Karpas-422 (cell line): ENCODE measurements around the gene NTN1. TPM values are rescaled to one million over a fixed set of nuclear protein-coding genes. Genes with fewer than 3 reads are reported as not detected.

Experiments used
- DNase-seq: peaks from one replicate; pipeline ENCODE4 v3.0.0-alpha.2; 2015
- H2AFZ ChIP-seq: fragments of 200-600 bp; sonication (generic); 2 replicates; pipeline ENCODE4 v1.6.1; 2014; ENCODE audit warnings: antibody characterized with exemption, low read length, mixed read lengths
- H3K27ac ChIP-seq: fragments of 200-600 bp; sonication (generic); 2 replicates; pipeline ENCODE4 v1.5.1; 2014; ENCODE audit warnings: mild to moderate bottlenecking, low read length, moderate library complexity
- H3K27me3 ChIP-seq: fragments of 200-600 bp; sonication (generic); 2 replicates; pipeline ENCODE4 v1.6.1; 2014; ENCODE audit warnings: low read length, mixed read lengths
- H3K36me3 ChIP-seq: fragments of 200-600 bp; sonication (generic); 2 replicates; pipeline ENCODE4 v1.6.1; 2014; ENCODE audit warnings: low read length, mixed read lengths; ENCODE audit not compliant: insufficient read depth
- H3K4me1 ChIP-seq: fragments of 200-600 bp; sonication (generic); 2 replicates; pipeline ENCODE4 v1.6.1; 2014; ENCODE audit warnings: mild to moderate bottlenecking, low read length, mixed read lengths
- H3K4me2 ChIP-seq: fragments of 200-600 bp; sonication (generic); 2 replicates; pipeline ENCODE4 v1.6.1; 2014; ENCODE audit warnings: low read length, low read depth, mild to moderate bottlenecking; ENCODE audit not compliant: poor library complexity, severe bottlenecking
- H3K4me3 ChIP-seq: fragments of 200-600 bp; sonication (generic); 2 replicates; pipeline ENCODE4 v1.5.1; 2014; ENCODE audit warnings: mild to moderate bottlenecking, antibody characterized with exemption, low read length, mixed read lengths
- H3K79me2 ChIP-seq: fragments of 200-600 bp; sonication (generic); 2 replicates; pipeline ENCODE4 v1.6.1; 2014; ENCODE audit warnings: mild to moderate bottlenecking, low read length, mixed read lengths
- H3K9ac ChIP-seq: fragments of 200-600 bp; sonication (generic); 2 replicates; pipeline ENCODE4 v1.6.0; 2014; ENCODE audit warnings: low read length
- H3K9me2 ChIP-seq: fragments of 200-600 bp; sonication (generic), shearing (Covaris generic); replicated peaks from 2 replicates; pipeline ENCODE4 v1.6.0; 2014; ENCODE audit warnings: mild to moderate bottlenecking, low read length, moderate library complexity; ENCODE audit not compliant: insufficient read depth
- H3K9me3 ChIP-seq: fragments of 300-700, 200-600 bp; sonication (generic); 2 replicates; pipeline ENCODE4 v1.6.1; 2014; ENCODE audit warnings: low read length, mixed read lengths
- H4K20me1 ChIP-seq: fragments of 200-600 bp; sonication (generic); 2 replicates; pipeline ENCODE4 v1.6.1; 2014; ENCODE audit warnings: mild to moderate bottlenecking, antibody characterized with exemption, low read length, low read depth; ENCODE audit not compliant: insufficient read depth
- total RNA-seq: library from RNA; depleted of rRNA; stranded (reverse); fragments of >200 nt; shearing (Covaris generic); gene quantifications from 2 replicates; pipeline ENCODE4 v1.2.3, GENCODE V29; 2014; ENCODE audit warnings: low replicate concordance

The NTN1 gene
- total RNA-seq, 1 experiment from 2014 or later, result not detected

DNA sequence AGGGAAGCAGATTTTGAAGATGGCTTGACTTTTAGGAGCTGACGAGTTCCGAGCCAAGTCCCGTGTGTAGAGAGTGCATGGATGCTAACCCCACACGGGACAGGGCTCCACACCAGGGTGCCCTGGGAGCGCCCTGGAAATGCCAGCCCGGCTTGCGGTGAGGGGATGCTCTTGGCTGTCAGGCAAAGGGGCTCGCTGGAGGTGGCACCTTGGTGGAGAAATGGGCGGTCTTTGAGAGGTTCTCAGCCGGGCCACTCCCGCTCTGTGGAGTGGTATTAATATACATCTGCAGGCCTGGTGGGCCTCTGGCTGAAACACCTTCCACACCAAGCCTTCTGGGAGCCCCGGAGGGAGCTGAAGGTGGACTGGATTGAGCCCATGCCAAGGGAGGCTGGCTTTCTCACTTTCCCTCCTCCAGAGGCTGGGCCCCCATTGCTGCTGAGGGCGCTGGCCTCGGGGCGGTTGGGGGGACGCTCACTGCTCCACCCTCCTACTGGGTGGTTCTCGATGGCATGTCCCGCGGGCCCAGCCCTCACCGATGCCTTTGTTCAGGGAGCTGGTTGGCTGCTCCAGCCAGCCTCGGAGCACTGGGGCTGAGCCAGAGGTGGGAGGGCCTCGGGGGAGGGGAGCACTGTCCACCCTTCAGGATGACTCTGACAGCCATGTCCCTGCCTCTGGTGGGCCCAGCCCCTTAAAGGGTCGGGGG, 210.3 kb downstream of the NTN1 start:
- Histone ChIP-seq H3K9me3 (no peaks in the 10 kb centered on the region), H4K20me1 (peaks cover 5% of the 10 kb centered on the region; the same call in 1 of the 2 replicates), H3K4me1 (no peaks in the 10 kb centered on the region), H3K9me2 (no peaks in the 10 kb centered on the region), H3K27me3 (no peaks in the 10 kb centered on the region), H3K4me2 (no peak overlapping the region), H2AFZ (no peak overlapping the region), H3K79me2 (no peaks in the 10 kb centered on the region), H3K27ac (no peak overlapping the region), H3K4me3 (no peak overlapping the region), H3K9ac (no peak overlapping the region), H3K36me3 (no peaks in the 10 kb centered on the region)
- DNase-seq, result no peak

GRCh38 chr17:9232155-9232475, 210.8 kb downstream of the NTN1 start:
- DNase-seq, result no peak
- no peak overlapping the region for H2AFZ ChIP-seq
- H3K9me3 ChIP-seq, result no peaks in the 10 kb centered on the region
- no peak overlapping the region for H3K27ac ChIP-seq
- no peaks in the 10 kb centered on the region for H3K36me3 ChIP-seq
- H3K79me2 ChIP-seq, result no peaks in the 10 kb centered on the region
- peaks cover 5% of the 10 kb centered on the region; the same call in 1 of the 2 replicates for H4K20me1 ChIP-seq
- no peaks in the 10 kb centered on the region for H3K4me1 ChIP-seq
- no peak overlapping the region for H3K4me3 ChIP-seq
- H3K27me3 ChIP-seq, result no peaks in the 10 kb centered on the region
- H3K9ac ChIP-seq, result no peak overlapping the region
- H3K4me2 ChIP-seq, result no peak overlapping the region
- H3K9me2 ChIP-seq, result no peaks in the 10 kb centered on the region

- no peaks in the 10 kb centered on the region for H3K27me3 ChIP-seq
- no peaks in the 10 kb centered on the region for H3K79me2 ChIP-seq
- H3K4me1 ChIP-seq, result no peaks in the 10 kb centered on the region
- no peaks in the 10 kb centered on the region for H3K9me3 ChIP-seq
- H3K4me2 ChIP-seq, result no peak overlapping the region
- no peak overlapping the region for H2AFZ ChIP-seq
- no peaks in the 10 kb centered on the region for H3K36me3 ChIP-seq
- no peaks in the 10 kb centered on the region for H3K9me2 ChIP-seq
- peaks cover 5% of the 10 kb centered on the region; the same call in 1 of the 2 replicates for H4K20me1 ChIP-seq
- no peak overlapping the region for H3K4me3 ChIP-seq
- no peak for DNase-seq
- no peak overlapping the region for H3K27ac ChIP-seq
- no peak overlapping the region for H3K9ac ChIP-seq
Measured at GRCh38 chr17:9232591-9233270, 211.4 kb downstream of the NTN1 start.

DNA sequence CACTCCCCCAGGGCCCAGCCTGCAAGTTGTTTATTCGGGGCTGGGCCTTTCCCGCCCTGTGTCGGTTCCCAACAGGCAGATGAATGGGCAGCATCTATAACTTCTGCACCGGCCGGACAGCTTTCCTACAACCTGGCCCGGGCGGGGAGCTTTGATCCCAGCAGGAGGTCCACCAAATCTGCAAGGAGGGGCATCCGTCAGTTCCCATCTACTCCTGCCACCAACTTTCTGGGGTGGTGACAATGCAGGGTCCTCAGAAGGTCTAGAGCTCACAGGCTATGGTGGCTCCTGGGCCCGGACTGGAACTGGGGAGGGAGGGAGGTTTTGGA, 211.9 kb downstream of the NTN1 start:
- Histone ChIP-seq H3K9me3 (no peaks in the 10 kb centered on the region), H4K20me1 (peaks cover 5% of the 10 kb centered on the region; the same call in 1 of the 2 replicates), H3K9me2 (no peaks in the 10 kb centered on the region), H3K4me3 (no peak overlapping the region), H3K36me3 (no peaks in the 10 kb centered on the region), H3K9ac (no peak overlapping the region), H3K27me3 (no peaks in the 10 kb centered on the region), H3K4me2 (no peak overlapping the region), H3K27ac (no peak overlapping the region), H3K4me1 (no peaks in the 10 kb centered on the region), H3K79me2 (no peaks in the 10 kb centered on the region), H2AFZ (no peak overlapping the region)
- DNase-seq, result no peak

- Histone ChIP-seq H3K4me3 (no peak overlapping the region), H3K4me2 (no peak overlapping the region), H3K9me2 (no peaks in the 10 kb centered on the region), H3K27me3 (no peaks in the 10 kb centered on the region), H3K9ac (no peak overlapping the region), H3K79me2 (no peaks in the 10 kb centered on the region), H3K36me3 (no peaks in the 10 kb centered on the region), H3K27ac (no peak overlapping the region), H3K9me3 (no peaks in the 10 kb centered on the region), H2AFZ (no peak overlapping the region), H4K20me1 (peaks cover 5% of the 10 kb centered on the region; the same call in 1 of the 2 replicates), H3K4me1 (no peaks in the 10 kb centered on the region)
- no peak for DNase-seq
Measured at GRCh38 chr17:9233761-9234160, 212.5 kb downstream of the NTN1 start.

DNA sequence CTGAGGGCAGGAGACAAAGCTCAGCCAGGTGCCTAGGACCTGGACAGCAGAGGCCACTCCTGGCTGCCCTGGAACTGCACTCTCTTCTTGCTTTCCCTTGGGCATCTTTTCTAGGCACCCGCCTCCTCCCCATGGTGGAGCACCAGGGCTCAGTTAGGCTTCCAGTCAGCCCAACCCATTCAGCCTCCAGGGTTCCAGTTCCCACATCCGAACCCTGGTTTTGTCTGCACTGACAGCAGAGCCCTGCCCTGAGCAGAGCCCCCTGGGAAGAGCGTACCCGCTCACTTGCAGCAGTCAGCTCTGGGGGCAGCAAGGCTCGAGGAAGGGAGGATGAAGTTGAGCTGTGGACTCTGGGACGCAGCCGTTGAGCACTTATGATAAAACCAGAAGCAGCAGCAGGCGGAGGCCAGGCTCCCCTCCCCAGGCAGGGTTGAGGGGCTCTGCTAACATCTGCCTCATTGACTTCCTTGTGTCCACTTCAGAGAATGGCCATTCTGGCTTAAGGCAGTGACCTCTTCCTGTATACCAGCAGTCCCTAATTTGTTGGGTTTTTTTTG, 213.2 kb downstream of the NTN1 start:
- Histone ChIP-seq H3K27ac (no peak overlapping the region), H3K4me3 (no peak overlapping the region), H3K9me3 (no peaks in the 10 kb centered on the region), H3K9ac (no peak overlapping the region), H4K20me1 (peaks cover 5% of the 10 kb centered on the region; the same call in 1 of the 2 replicates), H3K4me2 (no peak overlapping the region), H2AFZ (no peak overlapping the region), H3K9me2 (no peaks in the 10 kb centered on the region), H3K79me2 (no peaks in the 10 kb centered on the region), H3K27me3 (no peaks in the 10 kb centered on the region), H3K36me3 (no peaks in the 10 kb centered on the region), H3K4me1 (no peaks in the 10 kb centered on the region)
- no peak for DNase-seq

- no peaks in the 10 kb centered on the region for H3K79me2 ChIP-seq
- no peaks in the 10 kb centered on the region for H3K9me2 ChIP-seq
- no peak overlapping the region for H2AFZ ChIP-seq
- no peaks in the 10 kb centered on the region for H3K9me3 ChIP-seq
- H3K9ac ChIP-seq, result no peak overlapping the region
- H3K4me1 ChIP-seq, result no peaks in the 10 kb centered on the region
- no peaks in the 10 kb centered on the region for H3K36me3 ChIP-seq
- no peak overlapping the region for H3K4me3 ChIP-seq
- peaks cover 5% of the 10 kb centered on the region; the same call in 1 of the 2 replicates for H4K20me1 ChIP-seq
- no peak overlapping the region for H3K27ac ChIP-seq
- no peak for DNase-seq
- no peak overlapping the region for H3K4me2 ChIP-seq
- no peaks in the 10 kb centered on the region for H3K27me3 ChIP-seq
Measured at GRCh38 chr17:9235346-9235745, 214.0 kb downstream of the NTN1 start.

- no peak for DNase-seq
- no peaks in the 10 kb centered on the region for H3K79me2 ChIP-seq
- no peak overlapping the region for H3K4me3 ChIP-seq
- no peak overlapping the region for H3K4me2 ChIP-seq
- no peaks in the 10 kb centered on the region for H3K27me3 ChIP-seq
- no peaks in the 10 kb centered on the region for H3K4me1 ChIP-seq
- H3K9me3 ChIP-seq, result no peaks in the 10 kb centered on the region
- H4K20me1 ChIP-seq, result peaks cover 5% of the 10 kb centered on the region; the same call in 1 of the 2 replicates
- H3K36me3 ChIP-seq, result no peaks in the 10 kb centered on the region
- no peak overlapping the region for H3K27ac ChIP-seq
- H3K9ac ChIP-seq, result no peak overlapping the region
- no peak overlapping the region for H2AFZ ChIP-seq
- no peaks in the 10 kb centered on the region for H3K9me2 ChIP-seq
Measured at GRCh38 chr17:9236286-9237052, 215.2 kb downstream of the NTN1 start.
